B cell (primary cell): Measurements from ENCODE around the gene TRMO. TPM values are rescaled to one million over a fixed set of nuclear protein-coding genes. Genes with fewer than 3 reads are reported as not detected.

Source experiments
- ATAC-seq: fragments of 200-7000 bp; cut with Tn5 transposase; one replicate; pipeline ENCODE4 v1.10.0; 2021; ENCODE audit warnings: low read depth, mild to moderate bottlenecking, moderate number of reproducible peaks, moderate library complexity
- CTCF ChIA-PET: fragments of 350-600 bp; sonication (Branson Sonifier 250); formaldehyde crosslinking; loops from one replicate; lab custom pipeline; 2021; ENCODE audit warnings: antibody characterized with exemption, inconsistent platforms; lab: Charles Lee
- POLR2A ChIA-PET: fragments of 350-600 bp; sonication (Branson Sonifier 250); formaldehyde crosslinking; loops from one replicate; lab custom pipeline; 2021; ENCODE audit warnings: antibody characterized with exemption; lab: Charles Lee
- DNase-seq: peaks from one replicate; pipeline ENCODE4 v3.0.0; 2013
- H2AFZ ChIP-seq: 2 replicates; pipeline ENCODE4 v1.6.1; 2012; ENCODE audit warnings: mild to moderate bottlenecking, low read depth, low read length; ENCODE audit not compliant: insufficient read depth, poor library complexity, severe bottlenecking
- H3K27ac ChIP-seq, 2 donors: 1 replicate in 1 of 2; 2 replicates in 1 of 2; pipeline ENCODE4 v1.5.1; 2012 to 2013; ENCODE audit warnings: low read length in 2 of 2, mild to moderate bottlenecking in 2 of 2, moderate library complexity in 1 of 2
- H3K27me3 ChIP-seq, 4 experiments: fragments of 200-600 bp in 1 of 4; sonication (generic) in 1 of 4; replicated peaks in 1 of 4; 1 replicate in 2 of 4; 2 replicates in 2 of 4; pipeline versions ENCODE4 v1.6.1 to v1.7.0; 2013 to 2016; ENCODE audit warnings: low read length in 3 of 4, mild to moderate bottlenecking in 2 of 4, mixed read lengths in 1 of 4, moderate library complexity in 1 of 4; ENCODE audit not compliant: insufficient read depth in 4 of 4, control insufficient read depth in 3 of 4; ENCODE audit errors: control extremely low read depth in 1 of 4
- H3K36me3 ChIP-seq, 2 experiments: replicated peaks in 1 of 2; 1 replicate in 1 of 2; 2 replicates in 1 of 2; pipeline versions ENCODE4 v1.6.1 to v1.7.1; 2013; ENCODE audit warnings: low read length in 1 of 2; ENCODE audit not compliant: insufficient read depth in 2 of 2, control insufficient read depth in 1 of 2; ENCODE audit errors: control extremely low read depth in 1 of 2, extremely low read depth in 1 of 2
- H3K4me1 ChIP-seq, 2 donors: fragments of 200-600 bp in 1 of 2; sonication (generic) in 1 of 2; 1 replicate in 1 of 2; 2 replicates in 1 of 2; pipeline versions ENCODE4 v1.5.1 to v1.6.1; 2013 to 2017; ENCODE audit warnings: low read length in 2 of 2; ENCODE audit not compliant: control insufficient read depth in 2 of 2, insufficient read depth in 2 of 2
- H3K4me2 ChIP-seq: replicated peaks from 2 replicates; pipeline ENCODE3; 2012; ENCODE audit warnings: mild to moderate bottlenecking, low read depth, low read length; ENCODE audit not compliant: poor library complexity, severe bottlenecking
- H3K4me3 ChIP-seq, 5 experiments: fragments of 200-600 bp in 1 of 5; sonication (generic) in 1 of 5; 1 replicate in 3 of 5; 2 replicates in 2 of 5; pipeline versions ENCODE4 v1.5.1 to v1.7.0; 2011 to 2016; ENCODE audit warnings: low read length in 4 of 5, mild to moderate bottlenecking in 4 of 5, low read depth in 2 of 5, control low read depth in 1 of 5, moderate library complexity in 1 of 5; ENCODE audit not compliant: insufficient read depth in 1 of 5; ENCODE audit errors: control extremely low read depth in 1 of 5, extremely low read depth in 1 of 5
- H3K79me2 ChIP-seq: fragments of 200-600 bp; sonication (generic); one replicate; pipeline ENCODE4 v1.6.0; 2016; ENCODE audit warnings: low read length; ENCODE audit not compliant: control insufficient read depth, insufficient read depth
- H3K9ac ChIP-seq: fragments of 200-600 bp; sonication (generic); 2 replicates; pipeline ENCODE4 v1.6.1; 2017; ENCODE audit warnings: mild to moderate bottlenecking, low read length, moderate library complexity
- H3K9me3 ChIP-seq, 3 donors: one replicate each; pipeline versions ENCODE4 v1.6.1 to v1.7.1; 2013; ENCODE audit warnings: low read length in 2 of 3; ENCODE audit not compliant: control insufficient read depth in 2 of 3, insufficient read depth in 1 of 3; ENCODE audit errors: control extremely low read depth in 1 of 3
- H4K20me1 ChIP-seq: 2 replicates; pipeline ENCODE4 v1.6.0; 2012; ENCODE audit warnings: mild to moderate bottlenecking, low read length; ENCODE audit not compliant: insufficient read depth, control insufficient read depth, poor library complexity, severe bottlenecking
- H3K27ac Mint-ChIP-seq: one replicate; pipeline ENCODE4 v1.8.0; 2021; ENCODE audit warnings: mixed read lengths
- H3K27me3 Mint-ChIP-seq: one replicate; pipeline ENCODE4 v1.8.0; 2021; ENCODE audit warnings: mixed read lengths
- H3K4me1 Mint-ChIP-seq: one replicate; pipeline ENCODE4 v1.8.0; 2021; ENCODE audit warnings: mixed read lengths
- H3K4me3 Mint-ChIP-seq: one replicate; pipeline ENCODE4 v1.8.0; 2021; ENCODE audit warnings: mixed read lengths
- H3K9me3 Mint-ChIP-seq: one replicate; pipeline ENCODE4 v1.8.0; 2022; ENCODE audit warnings: mixed read lengths; ENCODE audit not compliant: insufficient read depth
- EZH2 ChIP-seq: IDR thresholded peaks from 2 replicates; pipeline ENCODE4 v1.6.1; 2012; ENCODE audit warnings: borderline replicate concordance, low read depth, mild to moderate bottlenecking, moderate library complexity, low read length; ENCODE audit not compliant: insufficient read depth, poor library complexity, severe bottlenecking
- WGBS: methylation state at CpG from one replicate; pipeline ENCODE4 v1.1.5; 2013; ENCODE audit warnings: missing lambda C conversion rate; ENCODE audit not compliant: insufficient coverage; 5-methylcytosine and 5-hydroxymethylcytosine counted together
- intact Hi-C: fragments of 100-400 bp; cut with micrococcal nuclease; formaldehyde crosslinking; loops from one replicate; pipeline ENCODE4 v1.10.0; 2022
- polyA plus RNA-seq: library from polyadenylated mRNA; depleted of rRNA; stranded (reverse); fragments of >200 nt; gene quantifications from 2 replicates; pipeline ENCODE4 v1.2.3, GENCODE V29; 2012
- total RNA-seq, 2 donors: library from RNA; stranded (reverse); fragments of 120-200 nt in 1 of 2; gene quantifications; 1 replicate in 1 of 2; 2 replicates in 1 of 2; pipeline versions ENCODE4 v1.2.3 to v1.2.4, GENCODE V29; 2013 to 2022
- TF ChIP-seq, protein P1 (sequence below): fragments of 200-600 bp; IDR thresholded peaks from one replicate; pipeline ENCODE4 v1.8.0; 2022; ENCODE audit warnings: antibody characterized with exemption, mild to moderate bottlenecking

TRMO gene
- total and polyA plus RNA-seq, 2 donors (not counting 1 experiment from before 2014, with no cell fraction given): 16.9 to 42.3 TPM

DNA sequence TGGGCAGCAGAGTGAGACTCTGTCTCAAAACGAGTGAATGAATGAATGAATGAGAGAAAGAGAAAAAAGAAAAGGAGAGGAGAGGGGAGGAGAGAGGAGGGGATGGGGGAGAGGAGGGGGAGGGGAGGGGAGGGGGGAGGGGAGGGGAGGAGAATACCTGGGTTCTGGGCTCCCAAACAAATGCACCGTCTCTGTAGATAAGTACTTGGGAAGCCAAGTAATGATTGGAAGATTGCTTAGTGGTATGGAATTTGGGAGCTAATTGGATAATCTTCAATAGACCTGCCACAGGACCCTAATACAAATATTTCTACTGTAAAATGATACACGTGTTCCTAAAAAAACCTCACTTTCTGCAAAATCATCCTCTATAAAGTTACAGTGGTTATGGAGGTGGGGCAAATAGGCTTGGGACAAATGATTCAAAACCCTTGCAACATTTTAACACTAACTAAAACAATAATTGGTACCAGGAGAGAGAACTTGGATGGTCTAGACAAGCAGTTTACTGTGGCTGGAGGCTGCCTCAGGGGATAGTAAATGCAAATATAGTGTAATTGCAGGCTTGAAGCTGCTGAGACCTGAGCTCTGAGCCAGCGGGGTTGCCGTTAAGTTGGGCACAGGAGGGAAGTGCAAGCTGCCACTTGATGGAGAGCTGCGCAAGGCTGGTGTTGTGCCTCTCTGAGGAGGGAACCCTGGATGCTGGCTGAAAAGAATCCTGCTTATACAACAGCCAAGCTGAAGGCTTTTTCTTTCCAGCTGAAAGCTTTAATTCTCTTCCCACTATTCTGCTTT, 12.2 kb upstream of the TRMO start:
- Histone ChIP-seq H3K36me3 (no peaks in the 10 kb centered on the region), H3K4me3 (no peak overlapping the region), H3K79me2 (no peaks in the 10 kb centered on the region), H3K4me2 (no peak overlapping the region), H3K9ac (no peak overlapping the region), H3K9me3 (no peaks in the 10 kb centered on the region), H3K27me3 (peaks cover 0 to 11% (median 4%) of the 10 kb centered on the region in 4 experiments), H4K20me1 (no peaks in the 10 kb centered on the region), H3K27ac (no peak overlapping the region), H3K4me1 (peaks cover 3 to 6% of the 10 kb centered on the region in 2 donors), H2AFZ (peak overlapping the region; percentile 34)
- intact Hi-C loops: no loop called here
- ChIA-PET CTCF (interaction anchor here (0.7 to 0.9 kb wide), 2 partner anchors 10 to 20 kb away, joined by 3 to 4 read pairs; no protein-coding TSS in a partner anchor), POLR2A (interaction anchor here (0.5 to 0.9 kb wide), 3 partner anchors 29 to 100 kb away, joined by 3 to 4 read pairs (median 4); no protein-coding TSS in a partner anchor)
- no peak for TF ChIP-seq EZH2
- TF ChIP-seq, protein P1, sequence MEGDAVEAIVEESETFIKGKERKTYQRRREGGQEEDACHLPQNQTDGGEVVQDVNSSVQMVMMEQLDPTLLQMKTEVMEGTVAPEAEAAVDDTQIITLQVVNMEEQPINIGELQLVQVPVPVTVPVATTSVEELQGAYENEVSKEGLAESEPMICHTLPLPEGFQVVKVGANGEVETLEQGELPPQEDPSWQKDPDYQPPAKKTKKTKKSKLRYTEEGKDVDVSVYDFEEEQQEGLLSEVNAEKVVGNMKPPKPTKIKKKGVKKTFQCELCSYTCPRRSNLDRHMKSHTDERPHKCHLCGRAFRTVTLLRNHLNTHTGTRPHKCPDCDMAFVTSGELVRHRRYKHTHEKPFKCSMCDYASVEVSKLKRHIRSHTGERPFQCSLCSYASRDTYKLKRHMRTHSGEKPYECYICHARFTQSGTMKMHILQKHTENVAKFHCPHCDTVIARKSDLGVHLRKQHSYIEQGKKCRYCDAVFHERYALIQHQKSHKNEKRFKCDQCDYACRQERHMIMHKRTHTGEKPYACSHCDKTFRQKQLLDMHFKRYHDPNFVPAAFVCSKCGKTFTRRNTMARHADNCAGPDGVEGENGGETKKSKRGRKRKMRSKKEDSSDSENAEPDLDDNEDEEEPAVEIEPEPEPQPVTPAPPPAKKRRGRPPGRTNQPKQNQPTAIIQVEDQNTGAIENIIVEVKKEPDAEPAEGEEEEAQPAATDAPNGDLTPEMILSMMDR: no peak
- ATAC-seq (no peak), DNase-seq (no peak)
- 0% methylated on average over 3 of the region's 6 CpGs for whole genome bisulfite sequencing
- Mint-ChIP-seq H3K4me3 (no peak overlapping the region), H3K27ac (no peak overlapping the region), H3K4me1 (peaks cover 8% of the 10 kb centered on the region), H3K27me3 (peaks cover 27% of the 10 kb centered on the region), H3K9me3 (no peaks in the 10 kb centered on the region)
